Endothelial cell of umbilical vein (primary cell): ENCODE measurements around the gene UVRAG. TPM values are rescaled to one million over a fixed set of nuclear protein-coding genes. Genes with fewer than 3 reads are reported as not detected.

Experiments used
- BruUV-seq: library from RNA; stranded (reverse); fragments of 400-500 nt; replicated peaks from 2 replicates; lab custom pipeline; 2021; lab: Mats Ljungman, UMichigan
- CTCF ChIA-PET: fragments of 300-600, 350-600 bp; sonication (Branson Sonifier 250); formaldehyde crosslinking; loops from one replicate; lab custom pipeline; 2021; ENCODE audit warnings: antibody characterized with exemption, inconsistent platforms; lab: Charles Lee
- POLR2A ChIA-PET: fragments of 300-600, 350-600 bp; sonication (Branson Sonifier 250); formaldehyde crosslinking; loops from one replicate; lab custom pipeline; 2021; ENCODE audit warnings: antibody characterized with exemption, inconsistent platforms; lab: Charles Lee
- DNase-seq: peaks from one replicate; pipeline ENCODE4 v3.0.0-alpha.2; 2011; ENCODE audit warnings: low read depth, low spot score
- FAIRE-seq: peaks from 2 replicates; lab custom pipeline; 2011; peaks lifted over from hg19 to GRCh38; lab: Jason Lieb, UNC
- H2AFZ ChIP-seq: 2 replicates; pipeline ENCODE4 v1.6.0; 2012; ENCODE audit warnings: low read depth, low read length, control low read depth, inconsistent platforms
- H3K27ac ChIP-seq: 2 replicates; pipeline ENCODE4 v1.5.1; 2011; ENCODE audit warnings: low read depth, mild to moderate bottlenecking, control low read depth, low read length, moderate library complexity; ENCODE audit not compliant: insufficient read depth
- H3K27me3 ChIP-seq, 2 experiments: 2 replicates each; pipeline versions ENCODE4 v1.6.0 to v1.6.1; 2011; ENCODE audit warnings: low read length in 2 of 2, mixed read lengths in 1 of 2; ENCODE audit not compliant: control insufficient read depth in 2 of 2, insufficient read depth in 2 of 2
- H3K36me3 ChIP-seq, 2 experiments: 2 replicates in 1 of 2; 3 replicates in 1 of 2; pipeline ENCODE4 v1.5.1; 2011; ENCODE audit warnings: low read length in 2 of 2, mild to moderate bottlenecking in 1 of 2, moderate library complexity in 1 of 2; ENCODE audit not compliant: control insufficient read depth in 2 of 2, insufficient read depth in 2 of 2; ENCODE audit errors: extremely low read depth in 1 of 2
- H3K4me1 ChIP-seq: 3 replicates; pipeline ENCODE4 v1.5.1; 2011; ENCODE audit warnings: mild to moderate bottlenecking, low read length; ENCODE audit not compliant: control insufficient read depth, insufficient read depth; ENCODE audit errors: extremely low read depth
- H3K4me2 ChIP-seq: 2 replicates; pipeline ENCODE4 v1.6.1; 2011; ENCODE audit warnings: low read length, control low read depth, mixed read lengths; ENCODE audit not compliant: insufficient read depth
- H3K4me3 ChIP-seq, 3 experiments: fragments of 200-600 bp in 1 of 3; sonication (generic), shearing (Covaris generic) in 1 of 3; replicated peaks in 1 of 3; 2 replicates each; pipeline ENCODE4 v1.5.1; 2011 to 2016; ENCODE audit warnings: control low read depth in 3 of 3, low read length in 3 of 3, mild to moderate bottlenecking in 2 of 3, inconsistent platforms in 1 of 3, low read depth in 1 of 3, moderate library complexity in 1 of 3; ENCODE audit not compliant: insufficient read depth in 1 of 3
- H3K79me2 ChIP-seq: 2 replicates; pipeline ENCODE4 v1.6.0; 2012; ENCODE audit warnings: low read length, inconsistent platforms; ENCODE audit not compliant: control insufficient read depth, insufficient read depth
- H3K9ac ChIP-seq: replicated peaks from 2 replicates; pipeline ENCODE3; 2011; ENCODE audit warnings: low read length, control low read depth; ENCODE audit not compliant: insufficient read depth; ENCODE audit errors: extremely low read depth
- H3K9me1 ChIP-seq: replicated peaks from 3 replicates; pipeline ENCODE4 v1.6.0; 2011; ENCODE audit warnings: mild to moderate bottlenecking, low read length; ENCODE audit not compliant: control insufficient read depth, insufficient read depth; ENCODE audit errors: extremely low read depth
- H3K9me3 ChIP-seq: replicated peaks from 2 replicates; pipeline ENCODE4 v1.5.1; 2012; ENCODE audit warnings: low read length, inconsistent platforms; ENCODE audit not compliant: control insufficient read depth, insufficient read depth
- H4K20me1 ChIP-seq: replicated peaks from 2 replicates; pipeline ENCODE3; 2011; ENCODE audit warnings: mild to moderate bottlenecking, low read length; ENCODE audit not compliant: control insufficient read depth, insufficient read depth; ENCODE audit errors: extremely low read depth
- GATA2 ChIP-seq: IDR thresholded peaks from 2 replicates; pipeline ENCODE4 v1.7.0; 2011; ENCODE audit warnings: low read depth, mild to moderate bottlenecking, moderate library complexity, mixed read lengths, low read length; ENCODE audit not compliant: insufficient read length, insufficient read depth
- MYC ChIP-seq: IDR thresholded peaks from one replicate; pipeline ENCODE4 v1.6.1; 2011; ENCODE audit warnings: mild to moderate bottlenecking, low read depth, low read length
- POLR2AphosphoS5 ChIP-seq: IDR thresholded peaks from 2 replicates; pipeline ENCODE4 v1.6.1; 2012; ENCODE audit warnings: low read depth, mild to moderate bottlenecking, control low read depth, low read length, moderate library complexity; ENCODE audit not compliant: insufficient read depth
- dilution Hi-C: fragments of 300-500 bp; cut with MboI; formaldehyde crosslinking; loops from one replicate; pipeline ENCODE4 v1.15.0; 2019; ENCODE audit warnings: low sequenced_read_pairs; ENCODE audit not compliant: extremely low pct_ligation_motif_present
- intact Hi-C: fragments of 100-400 bp; cut with micrococcal nuclease; formaldehyde crosslinking; loops from one replicate; pipeline ENCODE4 v1.10.0; 2022
- polyA plus RNA-seq, 4 experiments: library from polyadenylated mRNA; depleted of rRNA in 3 of 4; stranded (reverse) in 3 of 4; unstranded in 1 of 4; fragments of >200 nt; gene quantifications; 2 replicates each; pipeline versions ENCODE4 v1.2.1 to v1.2.3, GENCODE V29; 2011 to 2012; ENCODE audit warnings: missing spikeins in 1 of 4
- total RNA-seq: library from RNA; stranded (reverse); gene quantifications from 2 replicates; pipeline ENCODE4 v1.2.3, GENCODE V29; 2021
- TF ChIP-seq, protein P1 (sequence below), 2 donors: IDR thresholded peaks; 1 replicate in 1 of 2; 2 replicates in 1 of 2; pipeline ENCODE4 v1.5.1; 2011; ENCODE audit warnings: low read length in 2 of 2, mild to moderate bottlenecking in 2 of 2, moderate library complexity in 2 of 2, control low read depth in 1 of 2, inconsistent platforms in 1 of 2, low read depth in 1 of 2; ENCODE audit not compliant: insufficient read depth in 1 of 2; ENCODE audit errors: extremely low read depth in 1 of 2

Gene UVRAG
- total and polyA plus RNA-seq, 2 donors (not counting 3 experiments of a cell fraction or from before 2014, with no cell fraction given) = 21.2 to 65.6 TPM

DNA sequence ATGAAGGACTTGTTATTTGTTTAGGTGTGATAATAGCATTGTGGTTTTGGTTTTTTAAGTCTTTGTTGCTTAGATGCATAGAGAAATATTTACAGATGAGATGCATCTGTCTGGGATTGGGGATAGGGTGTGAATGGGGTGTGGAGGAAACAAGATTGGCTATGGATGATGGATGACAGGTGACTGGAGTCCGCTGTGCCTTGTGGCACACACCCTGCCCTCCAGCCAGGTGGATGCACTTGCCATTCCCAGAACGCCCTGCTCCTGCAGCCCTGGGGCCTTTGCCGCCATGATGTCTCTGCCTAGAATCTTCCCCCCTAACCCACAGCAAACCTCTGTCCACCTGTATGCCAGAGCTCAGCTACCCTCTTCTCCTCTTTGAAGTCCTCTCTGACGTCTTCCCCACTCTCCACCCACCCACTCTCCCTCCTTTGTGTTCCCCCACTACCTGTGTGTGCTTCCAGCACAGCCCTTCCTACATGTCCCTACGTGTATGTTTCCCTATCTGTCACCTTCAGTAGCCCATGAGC, 336.6 kb downstream of the UVRAG start:
- Histone ChIP-seq H2AFZ (peak overlapping the region; percentile 47), H3K9me1 (no peaks in the 10 kb centered on the region), H3K4me1 (no peaks in the 10 kb centered on the region), H3K9ac (no peak overlapping the region), H3K4me2 (peak overlapping the region; percentile 23), H3K79me2 (no peaks in the 10 kb centered on the region), H4K20me1 (no peaks in the 10 kb centered on the region), H3K27ac (no peak overlapping the region), H3K27me3 (no peaks in the 10 kb centered on the region), H3K9me3 (no peaks in the 10 kb centered on the region), H3K36me3 (no peaks in the 10 kb centered on the region), H3K4me3 (no peak overlapping the region)
- CTCF ChIA-PET = interaction anchor here (0.7 to 2.6 kb wide), 81 partner anchors 8 to 554 kb away, joined by 3 to 288 read pairs (median 5); partner anchors contain the start of gene UVRAG
- POLR2A ChIA-PET = no interaction called here
- TF ChIP-seq POLR2AphosphoS5 = no peak
- TF ChIP-seq GATA2 = no peak
- TF ChIP-seq MYC = no peak
- TF ChIP-seq, protein P1, sequence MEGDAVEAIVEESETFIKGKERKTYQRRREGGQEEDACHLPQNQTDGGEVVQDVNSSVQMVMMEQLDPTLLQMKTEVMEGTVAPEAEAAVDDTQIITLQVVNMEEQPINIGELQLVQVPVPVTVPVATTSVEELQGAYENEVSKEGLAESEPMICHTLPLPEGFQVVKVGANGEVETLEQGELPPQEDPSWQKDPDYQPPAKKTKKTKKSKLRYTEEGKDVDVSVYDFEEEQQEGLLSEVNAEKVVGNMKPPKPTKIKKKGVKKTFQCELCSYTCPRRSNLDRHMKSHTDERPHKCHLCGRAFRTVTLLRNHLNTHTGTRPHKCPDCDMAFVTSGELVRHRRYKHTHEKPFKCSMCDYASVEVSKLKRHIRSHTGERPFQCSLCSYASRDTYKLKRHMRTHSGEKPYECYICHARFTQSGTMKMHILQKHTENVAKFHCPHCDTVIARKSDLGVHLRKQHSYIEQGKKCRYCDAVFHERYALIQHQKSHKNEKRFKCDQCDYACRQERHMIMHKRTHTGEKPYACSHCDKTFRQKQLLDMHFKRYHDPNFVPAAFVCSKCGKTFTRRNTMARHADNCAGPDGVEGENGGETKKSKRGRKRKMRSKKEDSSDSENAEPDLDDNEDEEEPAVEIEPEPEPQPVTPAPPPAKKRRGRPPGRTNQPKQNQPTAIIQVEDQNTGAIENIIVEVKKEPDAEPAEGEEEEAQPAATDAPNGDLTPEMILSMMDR (IDR thresholded peaks at IDR 0.05; ENCODE audit: extremely low read depth in 1 of 2, insufficient read depth in 1 of 2, low read depth in 1 of 2, low read length in 2 of 2) = no peak
- intact Hi-C loops = loop anchor here (1.0 to 5.0 kb wide), 5 partner anchors 119 to 445 kb away; no protein-coding TSS in a partner anchor
- dilution Hi-C loops = no loop called here
- FAIRE-seq = no peak
- BruUV-seq = no TSS peak
- DNase-seq = no peak
